H1 (cell line): Measurements from ENCODE around the gene CCDC107. TPM values are rescaled to one million over a fixed set of nuclear protein-coding genes. Genes with fewer than 3 reads are reported as not detected.

ENCODE experiments used
- CTCF ChIA-PET: fragments of 300-600 bp; sonication (Branson Sonifier 250); formaldehyde crosslinking; loops from one replicate; lab custom pipeline; 2021; ENCODE audit not compliant: partially characterized antibody; lab: Charles Lee
- POLR2A ChIA-PET: fragments of 300-600 bp; sonication (Branson Sonifier 250); formaldehyde crosslinking; loops from one replicate; lab custom pipeline; 2021; ENCODE audit warnings: inconsistent platforms; ENCODE audit not compliant: partially characterized antibody; lab: Charles Lee
- DNase-seq, 2 experiments: peaks; one replicate each; pipeline versions ENCODE4 v3.0.0 to v3.0.0-alpha.2; 2010 to 2022; ENCODE audit warnings: low spot score in 2 of 2, low read depth in 1 of 2, mixed read lengths in 1 of 2
- FAIRE-seq: peaks from 2 replicates; lab custom pipeline; 2011; peaks lifted over from hg19 to GRCh38; lab: Jason Lieb, UNC
- H2AFZ ChIP-seq: 2 replicates; pipeline ENCODE4 v1.8.1; 2012; ENCODE audit warnings: low read length, inconsistent platforms
- H2AK5ac ChIP-seq: 2 replicates; pipeline ENCODE4 v1.6.1; 2013; ENCODE audit warnings: low read depth, low read length
- H2BK120ac ChIP-seq: replicated peaks from 2 replicates; pipeline ENCODE3; 2013; ENCODE audit warnings: low read depth, low read length, inconsistent platforms
- H2BK12ac ChIP-seq: 2 replicates; pipeline ENCODE4 v1.6.1; 2013; ENCODE audit warnings: low read depth, low read length
- H2BK15ac ChIP-seq: 2 replicates; pipeline ENCODE4 v1.6.1; 2013; ENCODE audit warnings: low read length
- H2BK20ac ChIP-seq: 2 replicates; pipeline ENCODE4 v1.6.1; 2013; ENCODE audit warnings: low read length
- H2BK5ac ChIP-seq: 2 replicates; pipeline ENCODE4 v1.6.1; 2013; ENCODE audit warnings: low read depth, low read length
- H3K14ac ChIP-seq: 2 replicates; pipeline ENCODE4 v1.6.1; 2013; ENCODE audit warnings: inconsistent platforms; ENCODE audit not compliant: insufficient read length
- H3K18ac ChIP-seq: 2 replicates; pipeline ENCODE4 v1.6.1; 2013; ENCODE audit warnings: low read length; ENCODE audit errors: extremely low read depth
- H3K23ac ChIP-seq: 2 replicates; pipeline ENCODE4 v1.6.1; 2013; ENCODE audit warnings: inconsistent platforms; ENCODE audit not compliant: insufficient read length
- H3K23me2 ChIP-seq: 2 replicates; pipeline ENCODE4 v1.6.1; 2013; ENCODE audit warnings: low read depth, low read length
- H3K27ac ChIP-seq: 2 replicates; pipeline ENCODE4 v1.6.1; 2011; ENCODE audit warnings: low read depth, low read length, inconsistent platforms
- H3K27me3 ChIP-seq, 4 experiments: replicated peaks in 1 of 4; 1 replicate in 1 of 4; 2 replicates in 3 of 4; pipeline versions ENCODE4 v1.6.1 to v1.8.1; 2011 to 2013; ENCODE audit warnings: low read length in 3 of 4, mild to moderate bottlenecking in 3 of 4, inconsistent platforms in 2 of 4, mixed read lengths in 2 of 4, moderate library complexity in 1 of 4; ENCODE audit not compliant: control insufficient read depth in 3 of 4, insufficient read depth in 3 of 4; ENCODE audit errors: extremely low read depth in 1 of 4
- H3K36me3 ChIP-seq, 4 experiments: 2 replicates each; pipeline versions ENCODE4 v1.6.1 to v1.8.1; 2011 to 2013; ENCODE audit warnings: mild to moderate bottlenecking in 4 of 4, low read length in 3 of 4, moderate library complexity in 2 of 4, control low read depth in 1 of 4, inconsistent platforms in 1 of 4; ENCODE audit not compliant: insufficient read depth in 4 of 4, control insufficient read depth in 2 of 4
- H3K4ac ChIP-seq: replicated peaks from 2 replicates; pipeline ENCODE3; 2013; ENCODE audit warnings: low read length, low read depth, mixed read lengths, inconsistent platforms; ENCODE audit not compliant: insufficient read length
- H3K4me1 ChIP-seq, 4 experiments: replicated peaks in 1 of 4; 1 replicate in 1 of 4; 2 replicates in 3 of 4; pipeline versions ENCODE4 v1.6.1 to v1.8.1; 2011 to 2013; ENCODE audit warnings: low read length in 3 of 4, inconsistent platforms in 2 of 4, mixed read lengths in 1 of 4; ENCODE audit not compliant: insufficient read depth in 4 of 4, control insufficient read depth in 3 of 4
- H3K4me2 ChIP-seq, 2 experiments: 2 replicates each; pipeline versions ENCODE4 v1.6.1 to v1.8.1; 2011 to 2013; ENCODE audit warnings: low read depth in 2 of 2, low read length in 2 of 2, control low read depth in 1 of 2, inconsistent platforms in 1 of 2, mild to moderate bottlenecking in 1 of 2; ENCODE audit not compliant: insufficient read depth in 1 of 2
- H3K4me3 ChIP-seq, 4 experiments: fragments of 200-600, 300-600 bp in 1 of 4; sonication (generic), shearing (Covaris generic), sonication (Bioruptor Twin) in 1 of 4; 2 replicates each; pipeline versions ENCODE4 v1.5.1 to v1.8.1; 2011 to 2016; ENCODE audit warnings: low read length in 4 of 4, low read depth in 3 of 4, control low read depth in 2 of 4, inconsistent platforms in 2 of 4, mild to moderate bottlenecking in 2 of 4, mixed read lengths in 1 of 4, moderate library complexity in 1 of 4; ENCODE audit not compliant: insufficient read depth in 2 of 4; ENCODE audit errors: extremely low read depth in 1 of 4
- H3K56ac ChIP-seq: replicated peaks from 2 replicates; pipeline ENCODE3; 2013; ENCODE audit warnings: low read depth, mild to moderate bottlenecking, mixed read lengths, low read length, inconsistent platforms; ENCODE audit not compliant: insufficient read length
- H3K79me1 ChIP-seq: 2 replicates; pipeline ENCODE4 v1.6.1; 2013; ENCODE audit warnings: low read depth, low read length, control low read depth
- H3K79me2 ChIP-seq, 2 experiments: 2 replicates each; pipeline versions ENCODE4 v1.6.1 to v1.8.1; 2012 to 2013; ENCODE audit warnings: low read length in 2 of 2, mild to moderate bottlenecking in 2 of 2, inconsistent platforms in 1 of 2; ENCODE audit not compliant: insufficient read depth in 2 of 2, control insufficient read depth in 1 of 2
- H3K9ac ChIP-seq, 4 experiments: replicated peaks in 1 of 4; 1 replicate in 1 of 4; 2 replicates in 3 of 4; pipeline versions ENCODE4 v1.6.1 to v1.8.1; 2011 to 2013; ENCODE audit warnings: low read depth in 3 of 4, low read length in 3 of 4, control low read depth in 2 of 4, mild to moderate bottlenecking in 2 of 4, moderate library complexity in 2 of 4, inconsistent platforms in 1 of 4; ENCODE audit errors: extremely low read depth in 1 of 4
- H3K9me3 ChIP-seq, 2 experiments: 2 replicates each; pipeline versions ENCODE4 v1.6.1 to v1.8.1; 2012 to 2013; ENCODE audit warnings: mild to moderate bottlenecking in 2 of 2, moderate library complexity in 2 of 2, control low read depth in 1 of 2, inconsistent platforms in 1 of 2, low read depth in 1 of 2, low read length in 1 of 2, mixed read lengths in 1 of 2; ENCODE audit not compliant: insufficient read depth in 2 of 2
- H4K20me1 ChIP-seq, 2 experiments: replicated peaks in 1 of 2; 2 replicates each; pipeline versions ENCODE3 to v1.8.1; 2011 to 2013; ENCODE audit warnings: inconsistent platforms in 2 of 2, low read length in 2 of 2, mild to moderate bottlenecking in 1 of 2; ENCODE audit not compliant: insufficient read depth in 2 of 2, control insufficient read depth in 1 of 2
- H4K5ac ChIP-seq: 2 replicates; pipeline ENCODE4 v1.6.1; 2013; ENCODE audit warnings: low read length, low read depth, mixed read lengths, inconsistent platforms; ENCODE audit not compliant: insufficient read length
- H4K8ac ChIP-seq: 2 replicates; pipeline ENCODE4 v1.8.0; 2013; ENCODE audit warnings: mild to moderate bottlenecking, moderate library complexity, low read length, inconsistent platforms; ENCODE audit not compliant: insufficient read depth; ENCODE audit errors: extremely low read depth
- H4K91ac ChIP-seq: replicated peaks from 2 replicates; pipeline ENCODE3; 2013; ENCODE audit warnings: low read length, mixed read lengths, inconsistent platforms; ENCODE audit not compliant: insufficient read length
- JUN ChIP-seq: IDR thresholded peaks from 2 replicates; pipeline ENCODE4 v1.6.1; 2011; ENCODE audit warnings: low read depth, mild to moderate bottlenecking, improper control_type of control experiment, low read length
- KDM4A ChIP-seq: IDR thresholded peaks from one replicate; pipeline ENCODE4 v1.7.1; 2012; ENCODE audit warnings: low read depth, mild to moderate bottlenecking, moderate library complexity, low read length, inconsistent platforms; ENCODE audit not compliant: severe bottlenecking
- RBBP5 ChIP-seq: IDR thresholded peaks from 2 replicates; pipeline ENCODE4 v1.7.1; 2012; ENCODE audit warnings: low read depth, mild to moderate bottlenecking, inconsistent platforms, low read length, moderate library complexity, borderline replicate concordance
- TEAD4 ChIP-seq: IDR thresholded peaks from 2 replicates; pipeline ENCODE4 v1.6.1; 2012; ENCODE audit warnings: low read depth, low read length, inconsistent platforms, mixed read lengths
- polyA plus RNA-seq, 7 experiments: library from polyadenylated mRNA; depleted of rRNA in 3 of 7; stranded (reverse) in 5 of 7; unstranded in 2 of 7; fragments of >200 nt in 5 of 7; fragments of 200-250 nt in 2 of 7; gene quantifications; 1 replicate in 5 of 7; 2 replicates in 1 of 7; 4 replicates in 1 of 7; pipeline versions ENCODE4 v1.2.1 to v1.2.3, GENCODE V29; 2011 to 2013; ENCODE audit warnings: missing spikeins in 2 of 7, mixed read lengths in 2 of 7
- total RNA-seq: library from RNA; stranded (reverse); fragmentation: NEBNext Ultra II Directional; extraction: Animal tissue kit (Norgen Biotek cat#: 25700); gene quantifications from 2 replicates; pipeline ENCODE4 v1.2.1, GENCODE V29; 2021

Gene CCDC107
- total and polyA plus RNA-seq, 2 of the 8 experiments (the other 6 are each of a cell fraction or from before 2014, with no cell fraction given) = 8.2 to 9.0 TPM

- CTCF ChIA-PET = interaction anchor here (0.7 to 1.9 kb wide), 3 partner anchors 11 to 24 kb away, joined by 3 to 5 read pairs (median 5); no protein-coding TSS in a partner anchor
- H2BK15ac ChIP-seq = no peak overlapping the region
- TF ChIP-seq RBBP5 (no peak), KDM4A (no peak), TEAD4 (no peak), JUN (no peak)
Observed at GRCh38 chr9:35635730-35636129, 22.4 kb upstream of the CCDC107 start.

More at GRCh38 chr9:35635730-35636129, 22.4 kb upstream of the CCDC107 start:
- Histone ChIP-seq H3K79me1 (no peaks in the 10 kb centered on the region), H2BK12ac (no peak overlapping the region), H3K9ac (no peak overlapping the region), H4K5ac (no peak overlapping the region), H3K56ac (no peak overlapping the region), H3K79me2 (no peaks in the 10 kb centered on the region), H4K91ac (no peak overlapping the region), H3K18ac (no peak overlapping the region), H2BK20ac (no peak overlapping the region), H3K4me1 (no peaks in the 10 kb centered on the region), H3K36me3 (no peaks in the 10 kb centered on the region), H3K27me3 (no peaks in the 10 kb centered on the region), H3K14ac (no peak overlapping the region), H2BK5ac (no peak overlapping the region), H2BK120ac (no peak overlapping the region), H3K23me2 (no peaks in the 10 kb centered on the region), H3K4me3 (no peak overlapping the region), H3K9me3 (peaks cover 0 to 2% of the 10 kb centered on the region in 2 experiments; a peak in 1 of 4 replicates), H3K27ac (no peak overlapping the region), H4K20me1 (no peaks in the 10 kb centered on the region), H2AFZ (no peak overlapping the region), H3K23ac (no peak overlapping the region), H4K8ac (no peak overlapping the region), H3K4me2 (no peak overlapping the region), H3K4ac (no peak overlapping the region), H2AK5ac (no peak overlapping the region)
- FAIRE-seq (no peak), DNase-seq (no peak)
- POLR2A ChIA-PET = no interaction called here
